ENCODE measurements around the gene XRCC3. TPM values are rescaled to one million over a fixed set of nuclear protein-coding genes. Genes with fewer than 3 reads are reported as not detected.

XRCC3 gene
- total and polyA plus RNA-seq, 7 experiments from 2014 or later = 5.1 to 38.9 (median 10.2) TPM

- Mint-ChIP-seq H3K27ac (no peak overlapping the region), H3K36me3 (peaks cover 0 to 12% (median 0%) of the 10 kb centered on the region in 5 donors), H3K9me3 (no peaks in the 10 kb centered on the region), H3K4me1 (peaks cover 0 to 11% (median 4%) of the 10 kb centered on the region in 7 donors), H3K4me3 (no peak overlapping the region), H3K27me3 (no peaks in the 10 kb centered on the region)
- H3K9me3 ChIP-seq (ENCODE audit: control insufficient read depth in 2 of 3, low read length in 3 of 3) = no peaks in the 10 kb centered on the region
- ATAC-seq = no peak
- no peaks in the 10 kb centered on the region for H3K27me3 ChIP-seq (ENCODE audit: control insufficient read depth in 2 of 2, insufficient read depth in 2 of 2, low read length in 2 of 2)
- H3K27ac ChIP-seq (ENCODE audit: low read depth, low read length) = no peak overlapping the region
- ChIA-PET CTCF (no interaction called here), POLR2A (no interaction called here)
- peaks cover under 1 to 2% of the 10 kb centered on the region in 2 donors for H3K4me1 ChIP-seq (ENCODE audit: control insufficient read depth in 2 of 2, insufficient read depth in 2 of 2, low read length in 2 of 2)
- DNase-seq = no peak
- H3K36me3 ChIP-seq (ENCODE audit: control insufficient read depth in 2 of 3, insufficient read depth in 3 of 3, low read length in 3 of 3) = no peaks in the 10 kb centered on the region
- H3K4me3 ChIP-seq (ENCODE audit: low read length) = no peak overlapping the region
- intact Hi-C loops (cut with micrococcal nuclease) = no loop called here
Observed at GRCh38 chr14:103753774-103754173, 38.5 kb upstream of the XRCC3 start.

- Histone ChIP-seq H3K36me3 (ENCODE audit: control insufficient read depth in 2 of 3, insufficient read depth in 3 of 3, low read length in 3 of 3) (peaks cover 0 to under 1% (median 0%) of the 10 kb centered on the region in 3 experiments), H3K4me3 (ENCODE audit: low read length) (no peak overlapping the region), H3K4me1 (ENCODE audit: control insufficient read depth in 2 of 2, insufficient read depth in 2 of 2, low read length in 2 of 2) (peaks cover 12 to 22% of the 10 kb centered on the region in 2 donors), H3K27me3 (ENCODE audit: control insufficient read depth in 2 of 2, insufficient read depth in 2 of 2, low read length in 2 of 2) (no peaks in the 10 kb centered on the region), H3K9me3 (ENCODE audit: control insufficient read depth in 2 of 3, low read length in 3 of 3) (no peaks in the 10 kb centered on the region), H3K27ac (ENCODE audit: low read depth, low read length) (no peak overlapping the region)
- H3K4me1 Mint-ChIP-seq = peaks cover 0 to 21% (median 17%) of the 10 kb centered on the region in 7 donors
- H3K9me3 Mint-ChIP-seq = no peaks in the 10 kb centered on the region
- no peak overlapping the region for H3K4me3 Mint-ChIP-seq
- intact Hi-C loops (cut with micrococcal nuclease) = loop anchor here in 1 of 2 donors (10.0 kb wide), 1 partner anchor 65 kb away; no protein-coding TSS in a partner anchor
- ATAC-seq (no peak), DNase-seq (no peak)
- ChIA-PET CTCF (no interaction called here), POLR2A (no interaction called here)
- peak overlapping the region in 1 of 9 donors; percentile 13 for H3K27ac Mint-ChIP-seq
- no peaks in the 10 kb centered on the region for H3K27me3 Mint-ChIP-seq
- H3K36me3 Mint-ChIP-seq = peaks cover 0 to 15% (median 0%) of the 10 kb centered on the region in 5 donors
Observed at GRCh38 chr14:103749860-103750259, 34.6 kb upstream of the XRCC3 start.

- Mint-ChIP-seq H3K36me3 (peaks cover 0 to 15% (median 0%) of the 10 kb centered on the region in 5 donors), H3K4me3 (no peak overlapping the region), H3K27ac (peak overlapping the region in 3 of 9 donors; percentile 21 to 73 (median 35)), H3K4me1 (peaks cover 0 to 21% (median 17%) of the 10 kb centered on the region in 7 donors), H3K9me3 (no peaks in the 10 kb centered on the region), H3K27me3 (no peaks in the 10 kb centered on the region)
- no peak overlapping the region for H3K4me3 ChIP-seq (ENCODE audit: low read length)
- H3K36me3 ChIP-seq (ENCODE audit: control insufficient read depth in 2 of 3, insufficient read depth in 3 of 3, low read length in 3 of 3) = peaks cover 0 to 3% (median 0%) of the 10 kb centered on the region in 3 experiments
- H3K27me3 ChIP-seq (ENCODE audit: control insufficient read depth in 2 of 2, insufficient read depth in 2 of 2, low read length in 2 of 2) = no peaks in the 10 kb centered on the region
- ChIA-PET POLR2A (no interaction called here), CTCF (interaction anchor here (1.6 kb wide), 1 partner anchor 9 kb away, joined by 4 read pairs; no protein-coding TSS in a partner anchor)
- H3K27ac ChIP-seq (ENCODE audit: low read depth, low read length) = no peak overlapping the region
- intact Hi-C loops (cut with micrococcal nuclease) = loop anchor here in 1 of 2 donors (10.0 kb wide), 1 partner anchor 65 kb away; no protein-coding TSS in a partner anchor
- no peaks in the 10 kb centered on the region for H3K9me3 ChIP-seq (ENCODE audit: control insufficient read depth in 2 of 3, low read length in 3 of 3)
- DNase-seq (no peak), ATAC-seq (no peak)
- peaks cover 12 to 22% of the 10 kb centered on the region in 2 donors for H3K4me1 ChIP-seq (ENCODE audit: control insufficient read depth in 2 of 2, insufficient read depth in 2 of 2, low read length in 2 of 2)
Observed at GRCh38 chr14:103749452-103749851, 34.2 kb upstream of the XRCC3 start.

GRCh38 chr14:103748534-103748857, 33.2 kb upstream of the XRCC3 start:
- H3K4me3 ChIP-seq (ENCODE audit: low read length) = no peak overlapping the region
- H3K27ac ChIP-seq (ENCODE audit: low read depth, low read length) = peak overlapping the region; percentile 39
- peak overlapping the region in 8 of 10 donors; percentile 8 to 50 (median 32) for H3K4me3 Mint-ChIP-seq
- no peaks in the 10 kb centered on the region for H3K9me3 ChIP-seq (ENCODE audit: control insufficient read depth in 2 of 3, low read length in 3 of 3)
- H3K36me3 ChIP-seq (ENCODE audit: control insufficient read depth in 2 of 3, insufficient read depth in 3 of 3, low read length in 3 of 3) = peaks cover 0 to 3% (median 0%) of the 10 kb centered on the region in 3 experiments
- H3K36me3 Mint-ChIP-seq = peaks cover 0 to 10% (median 0%) of the 10 kb centered on the region in 5 donors
- H3K27ac Mint-ChIP-seq = peak overlapping the region; percentile 29 to 91 (median 83)
- no peaks in the 10 kb centered on the region for H3K9me3 Mint-ChIP-seq
- peaks cover 12 to 22% of the 10 kb centered on the region in 2 donors for H3K4me1 ChIP-seq (ENCODE audit: control insufficient read depth in 2 of 2, insufficient read depth in 2 of 2, low read length in 2 of 2)
- CTCF ChIA-PET = interaction anchor here (1.6 kb wide), 1 partner anchor 10 kb away, joined by 4 read pairs; no protein-coding TSS in a partner anchor
- no peaks in the 10 kb centered on the region for H3K27me3 Mint-ChIP-seq
- H3K4me1 Mint-ChIP-seq = peaks cover 0 to 21% (median 17%) of the 10 kb centered on the region in 7 donors
- POLR2A ChIA-PET = interaction anchor here (0.6 kb wide), 1 partner anchor 192 kb away, joined by 3 read pairs; no protein-coding TSS in a partner anchor
- H3K27me3 ChIP-seq (ENCODE audit: control insufficient read depth in 2 of 2, insufficient read depth in 2 of 2, low read length in 2 of 2) = no peaks in the 10 kb centered on the region
- intact Hi-C loops (cut with micrococcal nuclease) = loop anchor here in 1 of 2 donors (1.0 to 10.0 kb wide), 2 partner anchors 33 to 64 kb away; partner anchors contain the start of genes XRCC3 and ZFYVE21
- peak in 7 of 9 donors; percentile 43 to 66 (median 60) for DNase-seq
- peak; percentile 93 for ATAC-seq

- no peaks in the 10 kb centered on the region for H3K9me3 ChIP-seq (ENCODE audit: control insufficient read depth in 2 of 3, low read length in 3 of 3)
- Mint-ChIP-seq H3K36me3 (peaks cover 0 to 5% (median 0%) of the 10 kb centered on the region in 5 donors), H3K27me3 (no peaks in the 10 kb centered on the region), H3K9me3 (no peaks in the 10 kb centered on the region), H3K4me3 (no peak overlapping the region), H3K27ac (peak overlapping the region in 2 of 9 donors; percentile 8 to 9), H3K4me1 (peaks cover 0 to 21% (median 17%) of the 10 kb centered on the region in 7 donors)
- intact Hi-C loops (cut with micrococcal nuclease) = loop anchor here in 1 of 2 donors (10.0 kb wide), 1 partner anchor 62 kb away; no protein-coding TSS in a partner anchor
- CTCF ChIA-PET = no interaction called here
- no peak for DNase-seq
- H3K4me1 ChIP-seq (ENCODE audit: control insufficient read depth in 2 of 2, insufficient read depth in 2 of 2, low read length in 2 of 2) = peaks cover 12 to 22% of the 10 kb centered on the region in 2 donors
- H3K27ac ChIP-seq (ENCODE audit: low read depth, low read length) = no peak overlapping the region
- no peaks in the 10 kb centered on the region for H3K27me3 ChIP-seq (ENCODE audit: control insufficient read depth in 2 of 2, insufficient read depth in 2 of 2, low read length in 2 of 2)
- no peak for ATAC-seq
- POLR2A ChIA-PET = interaction anchor here (1.4 kb wide), 1 partner anchor 31 kb away, joined by 3 read pairs; the partner anchor contains the start of genes XRCC3 and ZFYVE21
- peaks cover 0 to 7% (median 0%) of the 10 kb centered on the region in 3 experiments for H3K36me3 ChIP-seq (ENCODE audit: control insufficient read depth in 2 of 3, insufficient read depth in 3 of 3, low read length in 3 of 3)
- no peak overlapping the region for H3K4me3 ChIP-seq (ENCODE audit: low read length)
Observed at GRCh38 chr14:103746701-103747100, 31.4 kb upstream of the XRCC3 start.

- Histone ChIP-seq H3K27me3 (ENCODE audit: control insufficient read depth in 2 of 2, insufficient read depth in 2 of 2, low read length in 2 of 2) (no peaks in the 10 kb centered on the region), H3K4me3 (ENCODE audit: low read length) (no peak overlapping the region), H3K27ac (ENCODE audit: low read depth, low read length) (no peak overlapping the region), H3K9me3 (ENCODE audit: control insufficient read depth in 2 of 3, low read length in 3 of 3) (no peaks in the 10 kb centered on the region), H3K4me1 (ENCODE audit: control insufficient read depth in 2 of 2, insufficient read depth in 2 of 2, low read length in 2 of 2) (peaks cover 12 to 22% of the 10 kb centered on the region in 2 donors), H3K36me3 (ENCODE audit: control insufficient read depth in 2 of 3, insufficient read depth in 3 of 3, low read length in 3 of 3) (peaks cover 0 to 19% (median 0%) of the 10 kb centered on the region in 3 experiments)
- peaks cover 0 to 21% (median 17%) of the 10 kb centered on the region in 7 donors for H3K4me1 Mint-ChIP-seq
- no peaks in the 10 kb centered on the region for H3K9me3 Mint-ChIP-seq
- intact Hi-C loops (cut with micrococcal nuclease) = loop anchor here in 1 of 2 donors (10.0 kb wide), 1 partner anchor 61 kb away; no protein-coding TSS in a partner anchor
- DNase-seq (no peak), ATAC-seq (no peak)
- ChIA-PET POLR2A (no interaction called here), CTCF (interaction anchor here (0.9 kb wide), 1 partner anchor 13 kb away, joined by 3 read pairs; no protein-coding TSS in a partner anchor)
- peaks cover 0 to 10% (median 0%) of the 10 kb centered on the region in 5 donors for H3K36me3 Mint-ChIP-seq
- H3K27me3 Mint-ChIP-seq = no peaks in the 10 kb centered on the region
- no peak overlapping the region for H3K4me3 Mint-ChIP-seq
- H3K27ac Mint-ChIP-seq = peak overlapping the region in 1 of 9 donors; percentile 36
Observed at GRCh38 chr14:103745424-103745823, 30.2 kb upstream of the XRCC3 start.
